DND-41 (cell line): Measurements from ENCODE around the gene CSNK1A1L.

Experiments
- ATAC-seq: fragments of 200-7000 bp; cut with Tn5 transposase; 3 replicates; pipeline ENCODE4 v1.9.1; 2021; ENCODE audit warnings: low read depth; ENCODE audit not compliant: insufficient read depth
- DNase-seq: peaks from one replicate; pipeline ENCODE4 v3.0.0-alpha.2; 2020
- H2AFZ ChIP-seq: 2 replicates; pipeline ENCODE4 v1.6.0; 2012; ENCODE audit warnings: low read depth, low read length
- H3K27ac ChIP-seq: 2 replicates; pipeline ENCODE4 v1.5.1; 2012; ENCODE audit warnings: low read length, inconsistent platforms
- H3K27me3 ChIP-seq: fragments of 200-600 bp; sonication (generic); 2 replicates; pipeline ENCODE4 v1.6.0; 2012; ENCODE audit warnings: low read length, mild to moderate bottlenecking, inconsistent platforms; ENCODE audit not compliant: insufficient read depth, poor library complexity
- H3K36me3 ChIP-seq: 2 replicates; pipeline ENCODE4 v1.5.1; 2012; ENCODE audit warnings: low read length, inconsistent platforms; ENCODE audit not compliant: insufficient read depth
- H3K4me1 ChIP-seq: 2 replicates; pipeline ENCODE4 v1.5.1; 2012; ENCODE audit warnings: mild to moderate bottlenecking, low read length; ENCODE audit not compliant: insufficient read depth
- H3K4me2 ChIP-seq: 2 replicates; pipeline ENCODE4 v1.6.0; 2012; ENCODE audit warnings: mild to moderate bottlenecking, moderate library complexity, low read length, inconsistent platforms; ENCODE audit not compliant: insufficient read depth
- H3K4me3 ChIP-seq, 2 experiments: fragments of 200-600 bp in 1 of 2; shearing (Covaris generic) in 1 of 2; 2 replicates each; pipeline ENCODE4 v1.5.1; 2012 to 2016; ENCODE audit warnings: inconsistent platforms in 2 of 2, low read length in 2 of 2, mild to moderate bottlenecking in 2 of 2, low read depth in 1 of 2, moderate library complexity in 1 of 2
- H3K79me2 ChIP-seq: 2 replicates; pipeline ENCODE4 v1.6.0; 2012; ENCODE audit warnings: low read length, inconsistent platforms; ENCODE audit not compliant: insufficient read depth
- H3K9ac ChIP-seq: 2 replicates; pipeline ENCODE4 v1.6.0; 2012; ENCODE audit warnings: low read depth, mild to moderate bottlenecking, inconsistent platforms, low read length, moderate library complexity
- H3K9me3 ChIP-seq: 2 replicates; pipeline ENCODE4 v1.5.1; 2012; ENCODE audit warnings: low read length, moderate library complexity, mild to moderate bottlenecking, inconsistent platforms; ENCODE audit not compliant: insufficient read depth, severe bottlenecking
- H4K20me1 ChIP-seq: 2 replicates; pipeline ENCODE4 v1.6.0; 2012; ENCODE audit warnings: low read length; ENCODE audit not compliant: insufficient read depth
- CTCF ChIP-seq: IDR thresholded peaks from 2 replicates; pipeline ENCODE4 v1.5.1; 2012; ENCODE audit warnings: borderline replicate concordance, low read length, moderate library complexity, mild to moderate bottlenecking; ENCODE audit not compliant: poor library complexity, severe bottlenecking; ENCODE audit errors: extremely low read depth
- EZH2 ChIP-seq: IDR thresholded peaks from 3 replicates; pipeline ENCODE4 v1.6.1; 2012; ENCODE audit warnings: borderline replicate concordance, low read depth, mild to moderate bottlenecking, moderate library complexity, low read length, inconsistent platforms; ENCODE audit not compliant: severe bottlenecking

The CSNK1A1L gene

GRCh38 chr13:37087486-37087885 lies 18.0 kb downstream of the CSNK1A1L start:
- Histone ChIP-seq H3K27ac (no peak overlapping the region), H4K20me1 (no peaks in the 10 kb centered on the region), H2AFZ (no peak overlapping the region), H3K9me3 (no peaks in the 10 kb centered on the region), H3K4me1 (no peaks in the 10 kb centered on the region), H3K36me3 (no peaks in the 10 kb centered on the region), H3K9ac (no peak overlapping the region), H3K79me2 (no peaks in the 10 kb centered on the region), H3K4me2 (no peak overlapping the region), H3K27me3 (no peaks in the 10 kb centered on the region), H3K4me3 (no peak overlapping the region)
- TF ChIP-seq CTCF (no peak), EZH2 (no peak)
- no peak for ATAC-seq
- no peak for DNase-seq

- Histone ChIP-seq H3K4me3 (no peak overlapping the region), H3K27me3 (no peaks in the 10 kb centered on the region), H2AFZ (no peak overlapping the region), H3K9me3 (no peaks in the 10 kb centered on the region), H3K4me1 (no peaks in the 10 kb centered on the region), H3K27ac (no peak overlapping the region), H3K9ac (no peak overlapping the region), H3K4me2 (no peak overlapping the region), H3K36me3 (no peaks in the 10 kb centered on the region), H3K79me2 (no peaks in the 10 kb centered on the region), H4K20me1 (no peaks in the 10 kb centered on the region)
- ATAC-seq (no peak), DNase-seq (no peak)
- TF ChIP-seq EZH2 (no peak), CTCF (no peak)
These were observed 19.9 kb downstream of the CSNK1A1L start for GRCh38 chr13:37085606-37086005.

- H3K79me2 ChIP-seq, result no peaks in the 10 kb centered on the region
- no peak for TF ChIP-seq EZH2
- no peak for TF ChIP-seq CTCF
- H3K4me1 ChIP-seq, result no peaks in the 10 kb centered on the region
- no peaks in the 10 kb centered on the region for H3K9me3 ChIP-seq
- H3K36me3 ChIP-seq, result no peaks in the 10 kb centered on the region
- no peak overlapping the region for H3K27ac ChIP-seq
- H4K20me1 ChIP-seq, result no peaks in the 10 kb centered on the region
- no peak overlapping the region for H2AFZ ChIP-seq
- H3K4me3 ChIP-seq, result no peak overlapping the region
- ATAC-seq (no peak), DNase-seq (no peak)
- H3K27me3 ChIP-seq, result peaks cover 7% of the 10 kb centered on the region
- no peak overlapping the region for H3K9ac ChIP-seq
- H3K4me2 ChIP-seq, result no peak overlapping the region
These were observed 28.6 kb downstream of the CSNK1A1L start for GRCh38 chr13:37076818-37077217.

- H3K4me2 ChIP-seq, result no peak overlapping the region
These were observed 30.3 kb downstream of the CSNK1A1L start for GRCh38 chr13:37075164-37075563.

More at GRCh38 chr13:37075164-37075563, 30.3 kb downstream of the CSNK1A1L start:
- TF ChIP-seq CTCF (no peak), EZH2 (no peak)
- H4K20me1 ChIP-seq, result no peaks in the 10 kb centered on the region
- H3K27ac ChIP-seq, result no peak overlapping the region
- DNase-seq (no peak), ATAC-seq (no peak)
- no peak overlapping the region for H3K9ac ChIP-seq
- no peaks in the 10 kb centered on the region for H3K4me1 ChIP-seq
- H3K4me3 ChIP-seq, result no peak overlapping the region
- H3K79me2 ChIP-seq, result no peaks in the 10 kb centered on the region
- H3K9me3 ChIP-seq, result no peaks in the 10 kb centered on the region
- H3K36me3 ChIP-seq, result no peaks in the 10 kb centered on the region
- no peak overlapping the region for H2AFZ ChIP-seq
- peaks cover 10% of the 10 kb centered on the region for H3K27me3 ChIP-seq
